Effector memory CD4-positive, alpha-beta T cell (primary cell): ENCODE measurements around the gene NR0B2.
A peak's percentile ranks its signal among the peaks of the same experiment; 100 is the strongest.
"Not testable (repeated sequence)": the region's sequence is repeated elsewhere in the genome, so short reads cannot be mapped to it uniquely, and the experiment has no call there.

Experiments used
- DNase-seq, 3 donors: peaks; one replicate each; pipeline ENCODE4 v3.0.0-alpha.2; 2020
- H3K27ac ChIP-seq: 2 replicates; pipeline ENCODE4 v1.7.0; 2013; ENCODE audit warnings: mild to moderate bottlenecking, low read length, moderate library complexity; ENCODE audit not compliant: insufficient read depth, poor library complexity, severe bottlenecking
- H3K27me3 ChIP-seq: replicated peaks from 2 replicates; pipeline ENCODE4 v1.7.0; 2013; ENCODE audit warnings: mild to moderate bottlenecking, low read length; ENCODE audit not compliant: insufficient read depth, control insufficient read depth, poor library complexity, severe bottlenecking
- H3K36me3 ChIP-seq: 2 replicates; pipeline ENCODE4 v1.7.0; 2013; ENCODE audit warnings: mild to moderate bottlenecking, low read length, moderate library complexity; ENCODE audit not compliant: control insufficient read depth, insufficient read depth
- H3K4me1 ChIP-seq: 2 replicates; pipeline ENCODE4 v1.7.0; 2013; ENCODE audit warnings: low read length, mild to moderate bottlenecking; ENCODE audit not compliant: control insufficient read depth, insufficient read depth, poor library complexity, severe bottlenecking
- H3K4me3 ChIP-seq: 2 replicates; pipeline ENCODE4 v1.7.0; 2013; ENCODE audit warnings: low read length, low read depth, mild to moderate bottlenecking; ENCODE audit not compliant: insufficient read depth, poor library complexity, severe bottlenecking
- H3K9me3 ChIP-seq: 2 replicates; pipeline ENCODE4 v1.7.0; 2013; ENCODE audit warnings: mild to moderate bottlenecking, low read length, moderate library complexity; ENCODE audit not compliant: control insufficient read depth

Gene NR0B2

DNA sequence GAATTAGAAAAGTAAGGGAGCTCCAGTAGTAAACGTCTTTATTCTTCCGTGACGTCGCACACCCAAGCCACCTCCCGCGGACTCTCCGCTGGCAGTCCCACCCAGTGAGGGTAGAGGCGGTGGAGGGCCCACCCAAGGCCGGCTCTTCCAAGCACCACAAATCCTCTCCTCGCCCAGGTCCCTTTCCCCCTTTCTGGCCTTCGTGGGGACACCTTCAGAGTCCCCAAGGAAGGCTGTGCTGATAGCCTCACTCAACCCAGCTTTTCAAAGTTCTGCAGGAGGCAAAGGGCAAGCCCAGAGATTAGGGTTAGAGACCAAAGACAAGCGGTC, 23.3 kb downstream of the NR0B2 start:
- peak overlapping the region; percentile 80 for H3K27ac ChIP-seq
- no peaks in the 10 kb centered on the region for H3K9me3 ChIP-seq
- peaks cover 48% of the 10 kb centered on the region for H3K36me3 ChIP-seq
- no peaks in the 10 kb centered on the region for H3K27me3 ChIP-seq
- DNase-seq = no peak
- H3K4me3 ChIP-seq = peak overlapping the region; percentile 85
- peaks cover 13% of the 10 kb centered on the region for H3K4me1 ChIP-seq

GRCh38 chr1:26889551-26890466, 24.0 kb downstream of the NR0B2 start, which contains the start of gene GPN2:
Gene GPN2, minus strand, starts transcription at chr1:26890283. Its CDS starts 187 bp downstream, at chr1:26890096.
- no peaks in the 10 kb centered on the region for H3K9me3 ChIP-seq
- peaks cover 48% of the 10 kb centered on the region for H3K36me3 ChIP-seq
- H3K4me3 ChIP-seq = peak within 1 kb of the TSS; percentile 85
- H3K4me1 ChIP-seq = peaks cover 13% of the 10 kb centered on the region
- H3K27me3 ChIP-seq = no peaks in the 10 kb centered on the region
- DNase-seq = peak; percentile 56 to 70 (median 65)
- H3K27ac ChIP-seq = peak within 1 kb of the TSS; percentile 80

DNA sequence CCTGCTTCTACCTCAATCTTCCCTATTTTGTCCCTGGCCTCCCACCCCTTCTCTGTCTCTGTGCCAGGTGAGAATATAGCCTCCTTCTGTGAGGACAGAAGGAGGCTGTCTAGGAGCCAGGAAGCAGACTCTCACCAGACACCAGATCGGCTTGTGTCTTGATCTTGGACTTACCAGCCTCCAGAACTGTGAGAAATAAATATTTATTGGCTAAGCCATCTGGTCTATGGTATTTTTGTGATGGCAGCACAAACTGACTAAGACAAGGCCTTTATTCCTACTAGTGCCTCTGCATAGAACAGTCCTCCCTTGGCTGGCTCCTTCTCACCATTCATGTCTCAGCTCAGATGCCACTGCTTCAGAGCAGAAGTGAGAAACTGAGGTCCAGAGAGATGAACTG, 25.5 kb downstream of the NR0B2 start:
- Histone ChIP-seq H3K4me1 (peaks cover 13% of the 10 kb centered on the region), H3K27ac (no peak overlapping the region), H3K27me3 (no peaks in the 10 kb centered on the region), H3K36me3 (peaks cover 52% of the 10 kb centered on the region), H3K4me3 (no peak overlapping the region), H3K9me3 (no peaks in the 10 kb centered on the region)
- DNase-seq = no peak

- H3K27ac ChIP-seq = no peak overlapping the region
- H3K4me3 ChIP-seq = no peak overlapping the region
- peaks cover 52% of the 10 kb centered on the region for H3K36me3 ChIP-seq
- no peaks in the 10 kb centered on the region for H3K27me3 ChIP-seq
- DNase-seq = no peak
- peaks cover 13% of the 10 kb centered on the region for H3K4me1 ChIP-seq
- no peaks in the 10 kb centered on the region for H3K9me3 ChIP-seq
These were observed 26.6 kb downstream of the NR0B2 start for GRCh38 chr1:26887125-26887524.

- no peak for DNase-seq
- no peaks in the 10 kb centered on the region for H3K4me1 ChIP-seq
- H3K9me3 ChIP-seq = no peaks in the 10 kb centered on the region
- H3K27me3 ChIP-seq = no peaks in the 10 kb centered on the region
- no peak overlapping the region for H3K4me3 ChIP-seq
- peaks cover 74% of the 10 kb centered on the region for H3K36me3 ChIP-seq
- H3K27ac ChIP-seq = no peak overlapping the region
These were observed 30.9 kb downstream of the NR0B2 start for GRCh38 chr1:26882696-26883463.

DNA sequence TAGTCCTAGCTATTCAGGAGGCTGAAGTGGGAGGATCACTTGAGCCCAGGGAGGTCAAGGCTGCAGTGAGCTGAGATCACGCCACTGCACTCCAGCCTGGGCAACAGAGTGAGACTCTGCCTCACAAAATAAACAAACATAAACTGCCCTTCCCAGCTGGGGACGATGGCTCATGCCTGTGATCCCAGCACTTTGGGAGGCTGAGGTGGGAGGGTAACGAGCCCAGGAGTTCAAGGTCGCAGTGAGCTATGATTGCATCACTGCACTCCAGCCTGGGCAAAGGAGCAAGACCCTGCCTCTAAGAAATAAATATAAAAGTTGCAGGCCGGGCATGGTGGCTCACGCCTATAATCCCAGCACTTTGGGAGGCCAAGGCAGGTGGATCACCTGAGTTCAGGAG, 32.2 kb downstream of the NR0B2 start:
- not testable (repeated sequence) for H3K4me3 ChIP-seq, DNase-seq, H3K27ac ChIP-seq, H3K9me3 ChIP-seq, H3K4me1 ChIP-seq, H3K27me3 ChIP-seq
- peaks cover 77% of the 10 kb centered on the region for H3K36me3 ChIP-seq

DNA sequence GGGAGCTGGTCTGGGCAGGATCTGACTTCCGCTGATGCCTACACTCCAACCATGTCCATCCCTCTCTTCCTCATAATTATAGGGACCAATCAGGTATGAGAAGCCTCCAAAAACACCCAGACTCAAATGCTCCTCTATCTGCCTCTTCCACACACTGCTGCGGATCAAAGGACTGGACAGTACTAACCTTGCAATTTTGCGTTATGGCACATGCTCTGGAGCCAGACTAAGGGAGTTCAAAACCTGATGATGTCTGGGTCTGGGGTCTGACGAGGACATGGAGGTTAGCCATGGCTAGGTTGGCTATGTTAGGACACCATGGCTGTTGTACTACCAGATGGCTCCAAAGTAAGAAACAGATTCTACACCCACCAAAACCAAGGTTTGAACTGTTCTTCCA, 34.0 kb downstream of the NR0B2 start:
- no peak overlapping the region for H3K4me3 ChIP-seq
- no peaks in the 10 kb centered on the region for H3K9me3 ChIP-seq
- H3K27me3 ChIP-seq = no peaks in the 10 kb centered on the region
- DNase-seq = no peak
- no peaks in the 10 kb centered on the region for H3K4me1 ChIP-seq
- H3K27ac ChIP-seq = no peak overlapping the region
- peaks cover 68% of the 10 kb centered on the region for H3K36me3 ChIP-seq

DNA sequence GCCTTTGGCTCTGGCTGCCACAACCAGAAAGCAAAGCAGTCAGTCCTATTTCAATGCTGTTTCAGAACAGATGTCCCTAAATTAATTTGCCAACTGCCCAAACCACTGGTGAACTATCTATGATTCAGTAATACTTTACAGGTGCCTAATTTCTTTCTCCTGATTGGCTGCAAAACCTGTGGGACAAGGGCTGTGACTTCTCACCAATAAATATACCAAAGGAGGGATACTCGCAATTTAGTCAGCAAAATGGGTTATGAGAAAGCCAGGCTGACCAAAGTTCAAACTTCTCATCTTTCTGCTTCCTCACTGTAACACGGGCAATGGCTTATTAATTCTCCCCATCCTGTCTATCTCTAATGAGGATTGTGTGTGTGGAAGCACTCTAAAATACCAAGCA, 36.4 kb downstream of the NR0B2 start:
- H3K36me3 ChIP-seq = peaks cover 44% of the 10 kb centered on the region

DNA sequence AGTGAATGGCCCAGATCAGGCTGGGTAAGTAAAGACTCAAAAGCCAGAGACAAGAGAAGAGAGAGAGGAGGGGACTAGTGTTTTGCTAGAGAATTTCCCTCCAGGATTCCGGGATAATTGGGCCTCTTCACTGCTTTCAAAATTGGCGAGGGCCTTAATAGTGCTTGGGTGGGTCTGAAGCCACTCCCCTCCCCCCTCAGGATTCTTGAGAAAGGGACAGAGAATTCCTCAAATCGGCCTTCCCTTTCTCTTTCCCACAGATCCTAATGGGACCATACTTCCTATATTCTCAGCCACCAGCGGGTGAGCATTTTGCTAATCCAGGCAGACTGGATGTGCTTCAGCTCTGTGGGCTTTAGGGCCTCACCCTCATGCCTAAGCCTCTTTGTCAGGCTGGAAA, 38.9 kb downstream of the NR0B2 start:
- DNase-seq = no peak
- H3K36me3 ChIP-seq = peaks cover 24% of the 10 kb centered on the region
- no peaks in the 10 kb centered on the region for H3K9me3 ChIP-seq
- H3K27me3 ChIP-seq = no peaks in the 10 kb centered on the region
- no peak overlapping the region for H3K27ac ChIP-seq
- H3K4me3 ChIP-seq = no peak overlapping the region
- no peaks in the 10 kb centered on the region for H3K4me1 ChIP-seq

More for the DNA sequence above, 36.4 kb downstream of the NR0B2 start:
- Histone ChIP-seq H3K9me3 (no peaks in the 10 kb centered on the region), H3K4me1 (no peaks in the 10 kb centered on the region), H3K27ac (no peak overlapping the region), H3K27me3 (no peaks in the 10 kb centered on the region), H3K4me3 (no peak overlapping the region)
- DNase-seq = no peak

DNA sequence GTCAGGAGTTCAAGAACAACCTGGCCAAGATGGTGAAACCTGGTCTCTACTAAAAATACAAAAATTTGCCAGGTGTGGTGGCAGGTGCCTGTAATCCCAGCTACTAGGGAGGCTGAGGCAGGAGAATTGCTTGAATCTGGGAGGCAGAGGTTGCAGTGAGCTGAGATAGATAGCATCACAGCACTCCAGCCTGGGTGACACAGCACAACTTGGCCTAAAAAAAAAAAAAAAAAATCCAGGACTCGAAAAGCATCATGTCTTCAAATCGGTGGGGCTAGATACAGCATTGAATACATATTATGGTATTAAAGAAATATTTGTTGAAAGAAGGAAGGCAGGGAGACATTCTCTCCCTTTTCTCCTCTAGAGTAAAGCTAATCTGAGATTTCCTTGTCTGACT, 40.7 kb downstream of the NR0B2 start:
- not testable (repeated sequence) for DNase-seq, H3K9me3 ChIP-seq, H3K4me3 ChIP-seq, H3K27ac ChIP-seq, H3K4me1 ChIP-seq, H3K27me3 ChIP-seq
- peaks cover 12% of the 10 kb centered on the region for H3K36me3 ChIP-seq
